Amniotic stem cell (primary cell): ENCODE results near the gene NKAIN2.
"Not testable (repeated sequence)": the region's sequence is repeated elsewhere in the genome, so short reads cannot be mapped to it uniquely, and the experiment has no call there.

Experiments
- DNase-seq: peaks from one replicate; lab custom pipeline; 2025; lab: John Stamatoyannopoulos, UW

The NKAIN2 gene

GRCh38 chr6:124436803-124437202, 633.1 kb downstream of the NKAIN2 start:
- no peak for DNase-seq

- DNase-seq = no peak
Measured at GRCh38 chr6:124438546-124439065, 634.9 kb downstream of the NKAIN2 start.

- DNase-seq = no peak
Measured at GRCh38 chr6:124441450-124441849, 637.8 kb downstream of the NKAIN2 start.

GRCh38 chr6:124443541-124443940, 639.9 kb downstream of the NKAIN2 start:
- no peak for DNase-seq

- DNase-seq = no peak
Measured at GRCh38 chr6:124445581-124445980, 641.9 kb downstream of the NKAIN2 start.

GRCh38 chr6:124446961-124447360, 643.3 kb downstream of the NKAIN2 start:
- no peak for DNase-seq

- DNase-seq = no peak
Measured at GRCh38 chr6:124459268-124459667, 655.6 kb downstream of the NKAIN2 start.

GRCh38 chr6:124462750-124463149, 659.1 kb downstream of the NKAIN2 start:
- no peak for DNase-seq

- DNase-seq = no peak
Measured at GRCh38 chr6:124463271-124463670, 659.6 kb downstream of the NKAIN2 start.

GRCh38 chr6:124464600-124464999, 660.9 kb downstream of the NKAIN2 start:
- DNase-seq = not testable (repeated sequence)

GRCh38 chr6:124466949-124467348, 663.3 kb downstream of the NKAIN2 start:
- no peak for DNase-seq

- no peak for DNase-seq
Measured at GRCh38 chr6:124467366-124467765, 663.7 kb downstream of the NKAIN2 start.

- DNase-seq = no peak
Measured at GRCh38 chr6:124470803-124471202, 667.1 kb downstream of the NKAIN2 start.

GRCh38 chr6:124475176-124475575, 671.5 kb downstream of the NKAIN2 start:
- DNase-seq = no peak

GRCh38 chr6:124478906-124479305, 675.2 kb downstream of the NKAIN2 start:
- no peak for DNase-seq

- no peak for DNase-seq
Measured at GRCh38 chr6:124479991-124480430, 676.3 kb downstream of the NKAIN2 start.

- DNase-seq = no peak
Measured at GRCh38 chr6:124482071-124482491, 678.4 kb downstream of the NKAIN2 start.

GRCh38 chr6:124487623-124488431, 684.2 kb downstream of the NKAIN2 start:
- DNase-seq = no peak

GRCh38 chr6:124490122-124490521, 686.5 kb downstream of the NKAIN2 start:
- no peak for DNase-seq

- DNase-seq = no peak
Measured at GRCh38 chr6:124493259-124493658, 689.6 kb downstream of the NKAIN2 start.

- no peak for DNase-seq
Measured at GRCh38 chr6:124494956-124495664, 691.4 kb downstream of the NKAIN2 start.

- no peak for DNase-seq
Measured at GRCh38 chr6:124495665-124496190, 692.1 kb downstream of the NKAIN2 start.

- DNase-seq = no peak
Measured at GRCh38 chr6:124496334-124496733, 692.7 kb downstream of the NKAIN2 start.
